K562 (cell line): ENCODE results near the gene CHD2. TPM values are rescaled to one million over a fixed set of nuclear protein-coding genes. Genes with fewer than 3 reads are reported as not detected.
A peak's percentile ranks its signal among the peaks of the same experiment; 100 is the strongest.

Experiments used
- EGR1 ChIP-seq: fragments of 450-650 bp; conservative IDR thresholded peaks from 2 replicates; pipeline ENCODE4 v1.6.1; 2017; ENCODE audit warnings: mild to moderate bottlenecking
- TAF1 ChIP-seq: IDR thresholded peaks from 2 replicates; pipeline ENCODE4 v1.6.1; 2011; ENCODE audit warnings: mild to moderate bottlenecking, low read length, moderate library complexity; ENCODE audit not compliant: insufficient read depth, control insufficient read depth, severe bottlenecking; ENCODE audit errors: extremely low read depth
- TEAD4 ChIP-seq, 2 experiments: sonication (generic) in 1 of 2; formaldehyde crosslinking in 1 of 2; IDR thresholded peaks; 2 replicates each; pipeline versions ENCODE4 v1.6.1 to v1.8.0; 2012 to 2022; ENCODE audit warnings: borderline replicate concordance in 1 of 2, inconsistent platforms in 1 of 2, low read length in 1 of 2, mild to moderate bottlenecking in 1 of 2, missing genetic modification reagents in 1 of 2
- ZC3H11A ChIP-seq: IDR thresholded peaks from 2 replicates; pipeline ENCODE4 v1.6.1; 2012; ENCODE audit warnings: low read depth, low read length, improper control_type of control experiment
- ZNF764 ChIP-seq: fragments of 250-450 bp; sonication (Bioruptor Pico); IDR thresholded peaks from 2 replicates; pipeline ENCODE4 v1.4.0; 2020; ENCODE audit warnings: low read depth, mild to moderate bottlenecking, moderate library complexity
- polyA plus RNA-seq, 8 experiments: library from polyadenylated mRNA; depleted of rRNA in 4 of 8; stranded (reverse) in 5 of 8; unstranded in 3 of 8; fragments of >200 nt; fragmentation: Nextera tagmentation in 2 of 8; fragmentation: Illumina TruSeq in 1 of 8; extraction: Ambion mirVana in 2 of 8; extraction: Trizol in 1 of 8; gene quantifications; 2 replicates each; pipeline versions ENCODE4 v1.2.1 to v1.2.3, GENCODE V29; 2011 to 2014; ENCODE audit warnings: inconsistent platforms in 1 of 8, missing spikeins in 1 of 8
- total RNA-seq, 7 experiments: library from RNA; depleted of rRNA in 6 of 7; stranded (reverse); fragments of >200 nt in 6 of 7; fragmentation: Illumina TruSeq in 2 of 7; extraction: Trizol in 2 of 7; gene quantifications; 2 replicates each; pipeline versions ENCODE4 v1.2.1 to v1.2.3, GENCODE V29; 2011 to 2021; ENCODE audit warnings: low replicate concordance in 1 of 7
- TF ChIP-seq, protein P1 (sequence below): fragments of 450-650 bp; IDR thresholded peaks from 2 replicates; pipeline ENCODE4 v1.6.1; 2017; ENCODE audit warnings: antibody characterized with exemption, mild to moderate bottlenecking
- TF ChIP-seq, protein P2 (sequence below): fragments of 450-650 bp; IDR thresholded peaks from 2 replicates; pipeline ENCODE4 v1.6.1; 2016; ENCODE audit warnings: mild to moderate bottlenecking, moderate library complexity
- TF ChIP-seq, protein P3 (sequence below): sonication (generic); formaldehyde crosslinking; IDR thresholded peaks from 2 replicates; pipeline ENCODE4 v1.8.0; 2022; ENCODE audit warnings: mild to moderate bottlenecking, missing genetic modification reagents
- TF ChIP-seq, protein P4 (sequence below): fragments of 200-800 bp; sonication (Bioruptor generic); IDR thresholded peaks from 2 replicates; pipeline ENCODE4 v1.6.1; 2017; ENCODE audit warnings: missing genetic modification characterization, missing compliant biosample characterization

CHD2 gene
- total and polyA plus RNA-seq, 9 of the 15 experiments (the other 6 are each of a cell fraction or from before 2014, with no cell fraction given) = 38.9 to 70.8 (median 56.2) TPM

DNA sequence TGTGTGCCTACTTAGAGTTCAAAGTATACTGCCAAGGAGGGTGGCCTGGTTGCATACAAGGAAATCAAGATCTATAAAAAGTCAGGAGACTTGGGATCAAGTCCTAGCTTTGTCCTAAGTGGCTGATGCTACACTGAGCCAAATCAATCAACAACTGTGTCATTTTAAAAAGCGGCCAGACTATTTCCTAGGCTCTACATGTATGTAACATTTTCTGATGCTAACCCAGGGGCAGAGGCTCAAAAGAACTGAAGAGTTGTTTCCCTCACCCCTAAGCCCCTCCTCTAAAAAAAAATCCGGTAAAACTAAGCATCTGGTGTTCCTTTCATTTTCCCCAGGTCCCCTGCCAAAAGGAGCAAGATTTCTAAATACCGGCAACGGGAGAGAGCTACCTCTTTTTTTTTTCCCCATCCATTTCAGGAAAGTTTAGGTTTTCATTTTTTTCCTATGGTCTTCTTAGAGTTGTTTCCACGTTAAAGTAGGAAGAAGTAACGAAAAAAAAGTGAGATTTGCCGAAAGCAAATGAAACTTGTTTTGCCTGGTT, 18.8 kb upstream of the CHD2 start (continued):
- TF ChIP-seq, protein P1, sequence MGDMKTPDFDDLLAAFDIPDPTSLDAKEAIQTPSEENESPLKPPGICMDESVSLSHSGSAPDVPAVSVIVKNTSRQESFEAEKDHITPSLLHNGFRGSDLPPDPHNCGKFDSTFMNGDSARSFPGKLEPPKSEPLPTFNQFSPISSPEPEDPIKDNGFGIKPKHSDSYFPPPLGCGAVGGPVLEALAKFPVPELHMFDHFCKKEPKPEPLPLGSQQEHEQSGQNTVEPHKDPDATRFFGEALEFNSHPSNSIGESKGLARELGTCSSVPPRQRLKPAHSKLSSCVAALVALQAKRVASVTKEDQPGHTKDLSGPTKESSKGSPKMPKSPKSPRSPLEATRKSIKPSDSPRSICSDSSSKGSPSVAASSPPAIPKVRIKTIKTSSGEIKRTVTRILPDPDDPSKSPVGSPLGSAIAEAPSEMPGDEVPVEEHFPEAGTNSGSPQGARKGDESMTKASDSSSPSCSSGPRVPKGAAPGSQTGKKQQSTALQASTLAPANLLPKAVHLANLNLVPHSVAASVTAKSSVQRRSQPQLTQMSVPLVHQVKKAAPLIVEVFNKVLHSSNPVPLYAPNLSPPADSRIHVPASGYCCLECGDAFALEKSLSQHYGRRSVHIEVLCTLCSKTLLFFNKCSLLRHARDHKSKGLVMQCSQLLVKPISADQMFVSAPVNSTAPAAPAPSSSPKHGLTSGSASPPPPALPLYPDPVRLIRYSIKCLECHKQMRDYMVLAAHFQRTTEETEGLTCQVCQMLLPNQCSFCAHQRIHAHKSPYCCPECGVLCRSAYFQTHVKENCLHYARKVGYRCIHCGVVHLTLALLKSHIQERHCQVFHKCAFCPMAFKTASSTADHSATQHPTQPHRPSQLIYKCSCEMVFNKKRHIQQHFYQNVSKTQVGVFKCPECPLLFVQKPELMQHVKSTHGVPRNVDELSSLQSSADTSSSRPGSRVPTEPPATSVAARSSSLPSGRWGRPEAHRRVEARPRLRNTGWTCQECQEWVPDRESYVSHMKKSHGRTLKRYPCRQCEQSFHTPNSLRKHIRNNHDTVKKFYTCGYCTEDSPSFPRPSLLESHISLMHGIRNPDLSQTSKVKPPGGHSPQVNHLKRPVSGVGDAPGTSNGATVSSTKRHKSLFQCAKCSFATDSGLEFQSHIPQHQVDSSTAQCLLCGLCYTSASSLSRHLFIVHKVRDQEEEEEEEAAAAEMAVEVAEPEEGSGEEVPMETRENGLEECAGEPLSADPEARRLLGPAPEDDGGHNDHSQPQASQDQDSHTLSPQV = no peak
- TF ChIP-seq EGR1 (no peak), TAF1 (no peak), ZNF764 (CRISPR knock-in tag) (no peak), TEAD4 (IDR thresholded peaks at IDR 0.05; ENCODE audit: low read length) (no peak), TEAD4 (CRISPR knock-in tag; IDR thresholded peaks at IDR 0.05; ENCODE audit: borderline replicate concordance) (no peak), ZC3H11A (no peak)
- TF ChIP-seq, protein P2, sequence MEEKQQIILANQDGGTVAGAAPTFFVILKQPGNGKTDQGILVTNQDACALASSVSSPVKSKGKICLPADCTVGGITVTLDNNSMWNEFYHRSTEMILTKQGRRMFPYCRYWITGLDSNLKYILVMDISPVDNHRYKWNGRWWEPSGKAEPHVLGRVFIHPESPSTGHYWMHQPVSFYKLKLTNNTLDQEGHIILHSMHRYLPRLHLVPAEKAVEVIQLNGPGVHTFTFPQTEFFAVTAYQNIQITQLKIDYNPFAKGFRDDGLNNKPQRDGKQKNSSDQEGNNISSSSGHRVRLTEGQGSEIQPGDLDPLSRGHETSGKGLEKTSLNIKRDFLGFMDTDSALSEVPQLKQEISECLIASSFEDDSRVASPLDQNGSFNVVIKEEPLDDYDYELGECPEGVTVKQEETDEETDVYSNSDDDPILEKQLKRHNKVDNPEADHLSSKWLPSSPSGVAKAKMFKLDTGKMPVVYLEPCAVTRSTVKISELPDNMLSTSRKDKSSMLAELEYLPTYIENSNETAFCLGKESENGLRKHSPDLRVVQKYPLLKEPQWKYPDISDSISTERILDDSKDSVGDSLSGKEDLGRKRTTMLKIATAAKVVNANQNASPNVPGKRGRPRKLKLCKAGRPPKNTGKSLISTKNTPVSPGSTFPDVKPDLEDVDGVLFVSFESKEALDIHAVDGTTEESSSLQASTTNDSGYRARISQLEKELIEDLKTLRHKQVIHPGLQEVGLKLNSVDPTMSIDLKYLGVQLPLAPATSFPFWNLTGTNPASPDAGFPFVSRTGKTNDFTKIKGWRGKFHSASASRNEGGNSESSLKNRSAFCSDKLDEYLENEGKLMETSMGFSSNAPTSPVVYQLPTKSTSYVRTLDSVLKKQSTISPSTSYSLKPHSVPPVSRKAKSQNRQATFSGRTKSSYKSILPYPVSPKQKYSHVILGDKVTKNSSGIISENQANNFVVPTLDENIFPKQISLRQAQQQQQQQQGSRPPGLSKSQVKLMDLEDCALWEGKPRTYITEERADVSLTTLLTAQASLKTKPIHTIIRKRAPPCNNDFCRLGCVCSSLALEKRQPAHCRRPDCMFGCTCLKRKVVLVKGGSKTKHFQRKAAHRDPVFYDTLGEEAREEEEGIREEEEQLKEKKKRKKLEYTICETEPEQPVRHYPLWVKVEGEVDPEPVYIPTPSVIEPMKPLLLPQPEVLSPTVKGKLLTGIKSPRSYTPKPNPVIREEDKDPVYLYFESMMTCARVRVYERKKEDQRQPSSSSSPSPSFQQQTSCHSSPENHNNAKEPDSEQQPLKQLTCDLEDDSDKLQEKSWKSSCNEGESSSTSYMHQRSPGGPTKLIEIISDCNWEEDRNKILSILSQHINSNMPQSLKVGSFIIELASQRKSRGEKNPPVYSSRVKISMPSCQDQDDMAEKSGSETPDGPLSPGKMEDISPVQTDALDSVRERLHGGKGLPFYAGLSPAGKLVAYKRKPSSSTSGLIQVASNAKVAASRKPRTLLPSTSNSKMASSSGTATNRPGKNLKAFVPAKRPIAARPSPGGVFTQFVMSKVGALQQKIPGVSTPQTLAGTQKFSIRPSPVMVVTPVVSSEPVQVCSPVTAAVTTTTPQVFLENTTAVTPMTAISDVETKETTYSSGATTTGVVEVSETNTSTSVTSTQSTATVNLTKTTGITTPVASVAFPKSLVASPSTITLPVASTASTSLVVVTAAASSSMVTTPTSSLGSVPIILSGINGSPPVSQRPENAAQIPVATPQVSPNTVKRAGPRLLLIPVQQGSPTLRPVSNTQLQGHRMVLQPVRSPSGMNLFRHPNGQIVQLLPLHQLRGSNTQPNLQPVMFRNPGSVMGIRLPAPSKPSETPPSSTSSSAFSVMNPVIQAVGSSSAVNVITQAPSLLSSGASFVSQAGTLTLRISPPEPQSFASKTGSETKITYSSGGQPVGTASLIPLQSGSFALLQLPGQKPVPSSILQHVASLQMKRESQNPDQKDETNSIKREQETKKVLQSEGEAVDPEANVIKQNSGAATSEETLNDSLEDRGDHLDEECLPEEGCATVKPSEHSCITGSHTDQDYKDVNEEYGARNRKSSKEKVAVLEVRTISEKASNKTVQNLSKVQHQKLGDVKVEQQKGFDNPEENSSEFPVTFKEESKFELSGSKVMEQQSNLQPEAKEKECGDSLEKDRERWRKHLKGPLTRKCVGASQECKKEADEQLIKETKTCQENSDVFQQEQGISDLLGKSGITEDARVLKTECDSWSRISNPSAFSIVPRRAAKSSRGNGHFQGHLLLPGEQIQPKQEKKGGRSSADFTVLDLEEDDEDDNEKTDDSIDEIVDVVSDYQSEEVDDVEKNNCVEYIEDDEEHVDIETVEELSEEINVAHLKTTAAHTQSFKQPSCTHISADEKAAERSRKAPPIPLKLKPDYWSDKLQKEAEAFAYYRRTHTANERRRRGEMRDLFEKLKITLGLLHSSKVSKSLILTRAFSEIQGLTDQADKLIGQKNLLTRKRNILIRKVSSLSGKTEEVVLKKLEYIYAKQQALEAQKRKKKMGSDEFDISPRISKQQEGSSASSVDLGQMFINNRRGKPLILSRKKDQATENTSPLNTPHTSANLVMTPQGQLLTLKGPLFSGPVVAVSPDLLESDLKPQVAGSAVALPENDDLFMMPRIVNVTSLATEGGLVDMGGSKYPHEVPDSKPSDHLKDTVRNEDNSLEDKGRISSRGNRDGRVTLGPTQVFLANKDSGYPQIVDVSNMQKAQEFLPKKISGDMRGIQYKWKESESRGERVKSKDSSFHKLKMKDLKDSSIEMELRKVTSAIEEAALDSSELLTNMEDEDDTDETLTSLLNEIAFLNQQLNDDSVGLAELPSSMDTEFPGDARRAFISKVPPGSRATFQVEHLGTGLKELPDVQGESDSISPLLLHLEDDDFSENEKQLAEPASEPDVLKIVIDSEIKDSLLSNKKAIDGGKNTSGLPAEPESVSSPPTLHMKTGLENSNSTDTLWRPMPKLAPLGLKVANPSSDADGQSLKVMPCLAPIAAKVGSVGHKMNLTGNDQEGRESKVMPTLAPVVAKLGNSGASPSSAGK = no peak
- TF ChIP-seq, protein P3, sequence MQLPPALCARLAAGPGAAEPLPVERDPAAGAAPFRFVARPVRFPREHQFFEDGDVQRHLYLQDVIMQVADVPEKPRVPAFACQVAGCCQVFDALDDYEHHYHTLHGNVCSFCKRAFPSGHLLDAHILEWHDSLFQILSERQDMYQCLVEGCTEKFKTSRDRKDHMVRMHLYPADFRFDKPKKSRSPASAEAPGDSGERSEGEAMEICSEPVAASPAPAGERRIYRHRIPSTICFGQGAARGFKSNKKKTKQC (CRISPR knock-in tag) = no peak
- TF ChIP-seq, protein P4, sequence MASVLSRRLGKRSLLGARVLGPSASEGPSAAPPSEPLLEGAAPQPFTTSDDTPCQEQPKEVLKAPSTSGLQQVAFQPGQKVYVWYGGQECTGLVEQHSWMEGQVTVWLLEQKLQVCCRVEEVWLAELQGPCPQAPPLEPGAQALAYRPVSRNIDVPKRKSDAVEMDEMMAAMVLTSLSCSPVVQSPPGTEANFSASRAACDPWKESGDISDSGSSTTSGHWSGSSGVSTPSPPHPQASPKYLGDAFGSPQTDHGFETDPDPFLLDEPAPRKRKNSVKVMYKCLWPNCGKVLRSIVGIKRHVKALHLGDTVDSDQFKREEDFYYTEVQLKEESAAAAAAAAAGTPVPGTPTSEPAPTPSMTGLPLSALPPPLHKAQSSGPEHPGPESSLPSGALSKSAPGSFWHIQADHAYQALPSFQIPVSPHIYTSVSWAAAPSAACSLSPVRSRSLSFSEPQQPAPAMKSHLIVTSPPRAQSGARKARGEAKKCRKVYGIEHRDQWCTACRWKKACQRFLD (CRISPR knock-in tag) = peak; percentile 23; the same call in 1 of the 2 replicates
